Stimulated activated CD4-positive, alpha-beta T cell treated with anti-CD3 and anti-CD28 coated beads, TNF-alpha, amount 100 ng/mL, for 4 hours (primary cell): ENCODE data around the gene GPR153.

Experiments used
- DNase-seq, 3 experiments: peaks; one replicate each; pipeline ENCODE4 v3.0.0-alpha.2; 2020; ENCODE audit warnings: low read depth in 3 of 3

Gene GPR153

GRCh38 chr1:6269720-6270400, 9.0 kb upstream of the GPR153 start:
- DNase-seq = no peak

- DNase-seq = no peak
These were observed 8.4 kb upstream of the GPR153 start for GRCh38 chr1:6269296-6269695.

DNA sequence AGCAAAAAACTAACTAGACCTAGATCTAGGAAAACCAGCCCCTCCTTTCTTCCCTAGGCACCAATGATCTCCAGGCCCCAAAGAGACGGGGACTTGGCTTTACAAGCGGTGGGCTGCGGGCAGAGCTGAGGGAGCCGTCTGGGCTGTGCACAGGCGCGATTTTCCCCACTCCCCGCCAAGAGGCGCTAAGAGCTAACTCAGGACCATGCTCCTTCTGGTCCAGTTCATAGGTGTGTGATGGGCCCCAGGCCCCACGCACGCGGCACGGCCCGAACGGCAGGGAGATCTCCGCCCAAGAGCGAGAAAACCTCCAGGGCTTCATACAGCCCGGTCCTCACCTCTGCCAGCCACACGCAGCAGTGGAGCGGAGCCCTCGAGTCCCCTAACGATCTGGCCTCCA, 7.5 kb upstream of the GPR153 start:
- no peak for DNase-seq

- no peak for DNase-seq
These were observed 6.9 kb upstream of the GPR153 start for GRCh38 chr1:6267686-6268322.

GRCh38 chr1:6266641-6267040, 5.7 kb upstream of the GPR153 start:
- DNase-seq = no peak

DNA sequence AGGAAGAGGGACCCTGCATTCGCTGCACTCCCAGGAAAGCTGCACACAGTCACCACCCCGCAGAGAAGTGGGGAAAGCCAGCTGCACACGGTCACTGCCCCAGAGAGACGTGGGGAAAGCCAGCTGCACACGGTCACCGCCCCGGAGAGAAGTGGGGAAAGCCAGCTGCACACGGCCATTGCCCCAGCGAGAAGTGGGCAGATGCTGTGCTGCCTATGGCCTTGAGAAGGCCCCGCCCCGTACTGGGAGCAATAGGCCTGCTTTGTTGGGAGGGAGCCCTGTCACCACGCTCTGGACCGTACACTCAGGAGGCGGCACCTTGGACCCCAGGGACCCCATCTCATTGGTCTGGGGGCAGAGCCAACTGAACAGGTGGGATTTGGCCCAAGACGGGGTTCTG, 4.3 kb upstream of the GPR153 start:
- DNase-seq = no peak

- DNase-seq = no peak
These were observed 2.8 kb upstream of the GPR153 start for GRCh38 chr1:6263716-6264115.

DNA sequence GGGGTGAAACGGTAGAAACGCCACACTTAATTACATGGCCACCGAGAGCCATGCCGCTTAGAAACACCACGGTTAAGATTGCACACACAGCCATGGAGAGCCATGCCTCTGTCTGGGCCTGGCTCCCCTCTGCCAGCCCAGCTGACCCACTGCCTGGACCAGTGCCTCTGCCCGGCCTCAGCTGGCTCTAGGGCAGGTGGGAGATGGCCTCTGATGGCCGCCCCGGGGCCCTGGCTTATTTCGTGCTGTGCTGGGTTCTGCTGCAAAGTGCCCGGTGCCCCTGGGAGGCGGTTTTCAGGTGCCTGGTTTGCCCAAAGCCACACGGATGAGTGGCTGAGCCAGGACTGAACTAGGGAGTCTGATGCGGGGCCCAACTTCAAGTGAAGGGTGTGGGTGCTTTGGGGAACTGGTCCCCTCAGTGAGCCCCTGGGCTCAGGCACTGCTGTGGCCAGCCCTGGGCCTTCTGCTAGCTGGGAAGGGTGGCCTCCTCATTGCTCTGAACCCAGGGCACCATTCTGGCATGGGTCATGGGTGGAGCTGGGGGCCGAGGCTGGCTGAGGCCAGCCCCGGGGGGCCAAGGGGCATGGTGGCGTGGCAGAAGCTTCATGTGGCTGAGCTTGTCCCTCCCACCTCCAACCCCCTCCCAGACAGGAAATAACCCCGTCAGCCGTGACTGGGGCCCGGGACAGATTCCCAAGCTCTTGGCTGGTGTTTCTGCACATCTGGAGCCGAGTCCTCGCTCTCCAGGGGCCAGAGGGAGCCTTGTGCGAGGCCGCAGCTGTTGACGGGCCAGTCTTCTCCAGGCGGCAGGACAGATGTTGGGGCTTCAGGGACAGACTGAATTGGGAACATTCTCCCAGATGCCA, 1.9 kb upstream of the GPR153 start:
- DNase-seq = no peak

DNA sequence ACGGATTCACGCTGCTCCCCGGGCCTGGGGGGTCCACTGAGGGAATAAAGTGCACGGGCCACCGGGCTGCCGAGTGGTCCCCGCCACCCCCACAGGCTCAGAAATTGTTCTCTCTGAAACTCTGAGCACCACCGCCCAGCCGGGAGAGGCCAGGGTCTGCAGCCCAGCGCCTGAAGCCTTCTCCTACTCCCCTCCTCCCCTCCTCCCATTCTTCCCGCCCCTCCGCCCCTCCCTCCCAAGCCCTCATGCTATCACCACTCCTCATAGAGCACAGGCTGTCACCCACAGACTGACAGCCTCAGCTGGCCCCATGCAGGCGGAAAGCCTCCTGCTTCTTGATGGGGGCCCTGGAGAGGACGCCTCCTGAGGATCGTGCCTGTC, 707 bp upstream of the GPR153 start:
- no peak for DNase-seq

GRCh38 chr1:6260433-6260934, 414 bp downstream of the GPR153 start:
- DNase-seq = peak in 1 of 3 experiments; percentile 12

DNA sequence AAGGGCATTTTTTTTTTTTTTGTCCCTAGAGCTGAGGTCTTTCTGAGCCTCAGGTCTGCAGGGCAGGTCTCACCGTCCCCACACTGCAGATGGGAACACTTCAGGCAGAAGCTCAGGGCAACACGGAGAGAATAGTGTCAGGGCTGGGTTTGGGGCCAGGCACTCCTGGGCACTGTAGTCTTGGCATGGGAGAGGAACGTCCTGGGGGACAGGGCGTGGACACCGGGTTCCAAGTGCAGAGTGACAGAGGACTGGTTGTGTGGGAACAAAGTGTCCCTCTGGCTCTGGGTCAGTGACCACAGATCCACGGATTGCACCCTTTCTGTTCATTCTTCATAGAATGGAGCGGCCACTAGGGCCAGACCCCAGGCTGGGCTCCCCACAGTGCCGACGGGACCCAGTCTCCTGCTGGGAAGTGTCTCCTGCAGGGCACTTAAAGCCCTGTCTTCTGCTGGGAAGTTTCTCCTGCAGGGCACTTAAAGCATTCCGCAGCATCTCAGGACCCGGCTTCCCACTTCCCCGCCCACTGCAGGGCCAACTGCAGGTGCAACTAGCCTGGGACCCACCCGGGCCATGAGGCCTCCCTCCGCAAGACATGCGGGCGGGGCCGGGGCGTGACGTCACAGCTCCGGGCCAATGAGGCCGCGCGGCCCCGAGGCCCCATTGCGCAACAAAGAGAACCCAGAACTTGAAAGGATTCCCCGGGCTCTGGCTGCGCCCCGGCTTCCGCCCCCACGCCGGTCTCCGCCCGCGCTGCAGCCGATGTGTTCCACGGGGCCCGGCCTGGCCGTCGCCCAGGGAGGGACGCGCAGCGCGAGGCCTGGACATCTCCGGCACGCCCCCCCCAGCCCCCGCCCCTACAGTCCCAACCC, 1.2 kb downstream of the GPR153 start:
- DNase-seq = peak; percentile 51 to 66 (median 65)

- no peak for DNase-seq
These were observed 2.2 kb downstream of the GPR153 start for GRCh38 chr1:6258675-6259074.

GRCh38 chr1:6257541-6258069, 3.3 kb downstream of the GPR153 start:
- no peak for DNase-seq

DNA sequence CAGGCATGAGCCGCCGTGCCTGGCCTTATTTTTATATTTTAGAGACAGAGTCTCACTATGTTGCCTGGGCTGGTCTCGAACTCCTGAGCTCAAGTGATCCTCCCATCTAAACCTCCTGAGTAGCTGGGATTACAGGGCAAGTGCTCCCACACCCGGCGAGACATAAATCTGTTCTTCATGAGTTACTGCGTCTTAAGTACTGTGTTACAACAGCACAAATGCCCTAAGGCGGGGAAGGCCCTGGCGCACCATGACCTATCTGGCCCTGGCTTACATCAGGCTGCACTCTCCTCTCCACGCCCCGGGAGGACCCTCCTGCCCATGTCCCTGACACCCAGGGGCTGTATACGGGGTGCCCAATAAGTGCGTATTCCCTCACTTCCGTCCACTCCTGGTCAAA, 4.3 kb downstream of the GPR153 start:
- DNase-seq = no peak

DNA sequence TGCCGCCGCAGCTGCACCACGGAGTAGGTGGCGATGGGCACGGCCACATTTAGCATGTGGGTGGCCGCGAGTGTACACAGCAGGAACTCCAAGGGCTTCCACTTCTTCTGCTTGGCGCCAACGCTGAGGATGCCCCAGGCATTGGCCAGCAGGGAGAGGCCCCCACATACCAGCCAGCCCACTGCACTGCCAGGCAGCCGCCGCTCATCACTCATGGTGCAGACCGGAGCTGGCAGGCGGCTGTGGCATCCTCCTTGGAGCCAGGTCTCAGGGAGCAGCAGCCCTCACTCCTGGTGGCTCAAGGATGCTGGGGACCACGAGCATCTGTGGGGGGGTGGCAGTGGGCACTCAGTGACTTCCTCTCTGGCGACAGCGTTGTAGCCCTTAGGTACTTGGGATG, 6.2 kb downstream of the GPR153 start:
- no peak for DNase-seq

- no peak for DNase-seq
These were observed 7.5 kb downstream of the GPR153 start for GRCh38 chr1:6253380-6253779.

DNA sequence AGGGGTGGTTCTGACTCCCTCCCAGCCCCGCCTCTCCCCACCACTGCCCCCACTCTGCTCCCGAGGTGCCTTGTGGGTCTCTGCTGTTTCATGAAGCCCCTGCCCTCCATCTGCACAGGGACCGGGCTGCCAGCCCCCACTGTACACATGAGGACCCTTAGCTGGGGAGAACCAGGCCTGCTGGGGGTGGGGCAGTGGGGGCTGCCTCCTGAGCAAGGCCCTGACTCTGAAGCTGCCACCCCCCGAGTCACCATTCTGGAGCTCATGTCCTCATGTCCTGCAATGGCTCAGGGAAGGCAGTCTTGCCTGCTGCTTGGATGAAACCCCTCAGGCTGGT, 8.6 kb downstream of the GPR153 start:
- no peak for DNase-seq

DNA sequence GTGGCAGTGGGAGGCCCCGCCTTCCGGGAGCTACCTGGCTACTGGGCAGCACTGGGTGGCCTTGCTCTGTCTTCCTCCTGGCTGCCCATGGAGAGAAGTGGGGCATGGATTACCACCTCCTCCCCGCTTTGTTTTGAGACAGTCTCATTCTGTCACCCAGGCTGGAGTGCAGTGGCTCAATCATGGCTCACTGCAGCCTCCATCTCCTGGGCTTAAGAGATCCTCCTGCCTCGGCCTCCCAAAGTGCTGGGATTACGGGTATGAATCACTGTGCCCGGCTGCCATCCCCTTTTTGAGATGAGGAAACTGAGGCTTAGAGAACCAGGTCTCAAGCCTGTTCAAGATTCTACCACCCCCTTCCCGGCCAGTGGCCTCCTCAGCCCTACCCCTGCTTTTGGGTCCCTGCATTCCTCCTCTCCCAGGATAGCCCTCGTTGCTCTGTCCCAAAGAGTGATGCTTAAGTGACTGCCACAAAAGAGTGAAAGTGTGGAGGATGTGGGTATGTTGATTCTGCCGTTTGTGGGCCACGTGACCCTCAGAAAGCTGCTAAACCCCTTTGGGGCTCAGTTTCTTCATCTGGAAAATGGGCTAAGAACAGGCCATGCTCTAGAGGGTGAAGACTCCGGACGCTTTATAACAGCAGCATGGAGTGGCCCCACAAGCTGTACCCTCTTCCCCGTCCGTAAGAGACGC, 9.1 kb downstream of the GPR153 start:
- no peak for DNase-seq

GRCh38 chr1:6251233-6251632, 9.7 kb downstream of the GPR153 start:
- no peak for DNase-seq

- no peak for DNase-seq
These were observed 10.9 kb downstream of the GPR153 start for GRCh38 chr1:6249739-6250689.
